T-helper 9 cell (primary cell): ENCODE data around the gene CEP85L.
"Not testable (repeated sequence)": the region's sequence is repeated elsewhere in the genome, so short reads cannot be mapped to it uniquely, and the experiment has no call there.

ENCODE experiments used
- DNase-seq: peaks from one replicate; pipeline ENCODE4 v3.0.0-alpha.2; 2020

CEP85L gene

GRCh38 chr6:118489990-118490389, 161.4 kb downstream of the CEP85L start:
- no peak for DNase-seq

- DNase-seq: no peak
Observed at GRCh38 chr6:118488631-118489030, 162.8 kb downstream of the CEP85L start.

GRCh38 chr6:118485601-118486550, 165.5 kb downstream of the CEP85L start:
- no peak for DNase-seq

- DNase-seq: no peak
Observed at GRCh38 chr6:118476551-118476950, 174.8 kb downstream of the CEP85L start.

GRCh38 chr6:118473266-118473665, 178.1 kb downstream of the CEP85L start:
- no peak for DNase-seq

GRCh38 chr6:118469468-118469867, 181.9 kb downstream of the CEP85L start:
- no peak for DNase-seq

GRCh38 chr6:118468682-118469465, 182.5 kb downstream of the CEP85L start:
- DNase-seq: no peak

GRCh38 chr6:118467181-118467580, 184.2 kb downstream of the CEP85L start:
- no peak for DNase-seq

- no peak for DNase-seq
Observed at GRCh38 chr6:118464620-118465019, 186.8 kb downstream of the CEP85L start.

GRCh38 chr6:118460958-118461470, 190.4 kb downstream of the CEP85L start:
- no peak for DNase-seq

GRCh38 chr6:118456982-118457381, 194.4 kb downstream of the CEP85L start:
- DNase-seq: no peak

GRCh38 chr6:118451839-118452238, 199.6 kb downstream of the CEP85L start:
- DNase-seq: no peak

GRCh38 chr6:118444796-118445195, 206.6 kb downstream of the CEP85L start:
- DNase-seq: no peak

GRCh38 chr6:118436482-118436881, 214.9 kb downstream of the CEP85L start:
- DNase-seq: no peak

- DNase-seq: not testable (repeated sequence)
Observed at GRCh38 chr6:118434147-118434546, 217.2 kb downstream of the CEP85L start.

- not testable (repeated sequence) for DNase-seq
Observed at GRCh38 chr6:118421312-118421711, 230.1 kb downstream of the CEP85L start.

GRCh38 chr6:118419448-118420394, 231.7 kb downstream of the CEP85L start:
- no peak for DNase-seq
